ENCODE data around the gene GALNT9.

DNA sequence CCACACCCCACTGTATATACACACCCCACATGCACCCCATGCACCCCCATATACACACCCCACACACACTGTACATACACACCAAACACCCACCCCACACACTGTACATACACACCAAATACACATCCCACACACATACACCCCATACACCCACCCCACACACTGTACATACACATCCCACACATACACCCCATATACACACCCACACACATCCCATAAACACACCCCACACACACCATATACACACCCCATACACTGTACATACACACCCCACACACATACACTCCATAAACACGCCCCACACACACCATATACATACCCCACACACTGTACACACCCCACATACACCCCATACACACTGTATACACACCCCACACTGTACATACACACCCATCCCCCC is 102.8 kb downstream of the GALNT9 start:
- TF ChIP-seq, protein P1, sequence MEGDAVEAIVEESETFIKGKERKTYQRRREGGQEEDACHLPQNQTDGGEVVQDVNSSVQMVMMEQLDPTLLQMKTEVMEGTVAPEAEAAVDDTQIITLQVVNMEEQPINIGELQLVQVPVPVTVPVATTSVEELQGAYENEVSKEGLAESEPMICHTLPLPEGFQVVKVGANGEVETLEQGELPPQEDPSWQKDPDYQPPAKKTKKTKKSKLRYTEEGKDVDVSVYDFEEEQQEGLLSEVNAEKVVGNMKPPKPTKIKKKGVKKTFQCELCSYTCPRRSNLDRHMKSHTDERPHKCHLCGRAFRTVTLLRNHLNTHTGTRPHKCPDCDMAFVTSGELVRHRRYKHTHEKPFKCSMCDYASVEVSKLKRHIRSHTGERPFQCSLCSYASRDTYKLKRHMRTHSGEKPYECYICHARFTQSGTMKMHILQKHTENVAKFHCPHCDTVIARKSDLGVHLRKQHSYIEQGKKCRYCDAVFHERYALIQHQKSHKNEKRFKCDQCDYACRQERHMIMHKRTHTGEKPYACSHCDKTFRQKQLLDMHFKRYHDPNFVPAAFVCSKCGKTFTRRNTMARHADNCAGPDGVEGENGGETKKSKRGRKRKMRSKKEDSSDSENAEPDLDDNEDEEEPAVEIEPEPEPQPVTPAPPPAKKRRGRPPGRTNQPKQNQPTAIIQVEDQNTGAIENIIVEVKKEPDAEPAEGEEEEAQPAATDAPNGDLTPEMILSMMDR (IDR thresholded peaks at IDR 0.05): no peak
- TF ChIP-seq POLR2A (IDR thresholded peaks at IDR 0.05): no peak

Measured in ovary (tissue), 3 donors.